H9 (cell line): ENCODE data around the gene GTF3C1. TPM values are rescaled to one million over a fixed set of nuclear protein-coding genes. Genes with fewer than 3 reads are reported as not detected.

ENCODE experiments used
- DNase-seq: peaks from one replicate; pipeline ENCODE4 v3.0.0-alpha.2; 2017
- H2AFZ ChIP-seq: one replicate; pipeline ENCODE4 v1.6.1; 2013; ENCODE audit warnings: mild to moderate bottlenecking, low read length, control low read depth, moderate library complexity
- H2AK5ac ChIP-seq: 2 replicates; pipeline ENCODE4 v1.6.1; 2013; ENCODE audit warnings: low read length, control low read depth, mixed read lengths; ENCODE audit not compliant: insufficient read length
- H2BK120ac ChIP-seq: one replicate; pipeline ENCODE4 v1.6.1; 2013; ENCODE audit warnings: low read depth, mild to moderate bottlenecking, low read length, control low read depth, inconsistent platforms; ENCODE audit not compliant: poor library complexity, severe bottlenecking
- H2BK12ac ChIP-seq: 2 replicates; pipeline ENCODE4 v1.6.1; 2013; ENCODE audit warnings: low read length, control low read depth, mixed read lengths, low read depth; ENCODE audit not compliant: insufficient read length
- H2BK15ac ChIP-seq: 2 replicates; pipeline ENCODE4 v1.6.1; 2013; ENCODE audit warnings: low read depth, low read length, control low read depth
- H2BK20ac ChIP-seq: one replicate; pipeline ENCODE4 v1.6.1; 2013; ENCODE audit warnings: low read depth, mild to moderate bottlenecking, low read length, control low read depth, inconsistent platforms; ENCODE audit not compliant: poor library complexity, severe bottlenecking
- H2BK5ac ChIP-seq: 2 replicates; pipeline ENCODE4 v1.6.1; 2013; ENCODE audit warnings: low read length, control low read depth, mixed read lengths; ENCODE audit not compliant: insufficient read length
- H3K14ac ChIP-seq: 2 replicates; pipeline ENCODE4 v1.6.1; 2013; ENCODE audit warnings: low read length, control low read depth; ENCODE audit not compliant: insufficient read depth
- H3K18ac ChIP-seq: 2 replicates; pipeline ENCODE4 v1.6.1; 2013; ENCODE audit warnings: low read depth, mild to moderate bottlenecking, mixed read lengths, low read length, control low read depth; ENCODE audit not compliant: insufficient read length
- H3K23ac ChIP-seq: 2 replicates; pipeline ENCODE4 v1.6.1; 2013; ENCODE audit warnings: low read length, control low read depth, mixed read lengths, low read depth; ENCODE audit not compliant: insufficient read length
- H3K23me2 ChIP-seq: 2 replicates; pipeline ENCODE4 v1.6.1; 2013; ENCODE audit warnings: low read depth, mild to moderate bottlenecking, mixed read lengths, low read length, control low read depth; ENCODE audit not compliant: insufficient read length, poor library complexity, severe bottlenecking
- H3K27ac ChIP-seq: 2 replicates; pipeline ENCODE4 v1.5.1; 2013; ENCODE audit warnings: low read length, control low read depth, mixed read lengths, low read depth; ENCODE audit not compliant: insufficient read length
- H3K27me3 ChIP-seq: 2 replicates; pipeline ENCODE4 v1.6.1; 2013; ENCODE audit warnings: low read length, control low read depth, inconsistent platforms; ENCODE audit not compliant: insufficient read depth
- H3K4ac ChIP-seq: 2 replicates; pipeline ENCODE4 v1.6.1; 2013; ENCODE audit warnings: low read depth, mild to moderate bottlenecking, control low read depth, inconsistent platforms, low read length, moderate library complexity
- H3K4me1 ChIP-seq: 2 replicates; pipeline ENCODE4 v1.6.1; 2013; ENCODE audit warnings: low read length, control low read depth, inconsistent platforms; ENCODE audit not compliant: insufficient read depth
- H3K4me2 ChIP-seq: 2 replicates; pipeline ENCODE4 v1.6.1; 2013; ENCODE audit warnings: low read length, control low read depth, mixed read lengths; ENCODE audit not compliant: insufficient read length, insufficient read depth
- H3K56ac ChIP-seq: 2 replicates; pipeline ENCODE4 v1.6.1; 2013; ENCODE audit warnings: low read depth, mild to moderate bottlenecking, mixed read lengths, low read length, control low read depth; ENCODE audit not compliant: insufficient read length
- H3K79me1 ChIP-seq: 2 replicates; pipeline ENCODE4 v1.6.1; 2013; ENCODE audit warnings: low read depth, mild to moderate bottlenecking, moderate library complexity, low read length, control low read depth, inconsistent platforms; ENCODE audit not compliant: insufficient read depth, poor library complexity, severe bottlenecking
- H3K79me2 ChIP-seq: 2 replicates; pipeline ENCODE4 v1.6.1; 2013; ENCODE audit warnings: low read length, control low read depth, inconsistent platforms; ENCODE audit not compliant: insufficient read depth
- H3K9ac ChIP-seq: 2 replicates; pipeline ENCODE4 v1.6.1; 2013; ENCODE audit warnings: low read length, control low read depth, mixed read lengths; ENCODE audit not compliant: insufficient read length; ENCODE audit errors: extremely low read depth
- H3K9me3 ChIP-seq: one replicate; pipeline ENCODE4 v1.6.1; 2013; ENCODE audit warnings: low read depth, low read length, inconsistent platforms; ENCODE audit not compliant: control insufficient read depth
- H3T11ph ChIP-seq: one replicate; pipeline ENCODE4 v1.6.1; 2013; ENCODE audit warnings: mild to moderate bottlenecking, low read length, control low read depth, inconsistent platforms
- H4K20me1 ChIP-seq: one replicate; pipeline ENCODE4 v1.6.1; 2013; ENCODE audit not compliant: control insufficient read depth, insufficient read length, insufficient read depth
- H4K5ac ChIP-seq: 2 replicates; pipeline ENCODE4 v1.6.1; 2013; ENCODE audit warnings: low read depth, mild to moderate bottlenecking, mixed read lengths, low read length, control low read depth; ENCODE audit not compliant: insufficient read length
- H4K8ac ChIP-seq: replicated peaks from 2 replicates; pipeline ENCODE4 v1.6.1; 2013; ENCODE audit warnings: low read length, control low read depth, mixed read lengths, low read depth; ENCODE audit not compliant: insufficient read length
- H4K91ac ChIP-seq: 2 replicates; pipeline ENCODE4 v1.6.1; 2013; ENCODE audit warnings: low read depth, mild to moderate bottlenecking, moderate library complexity, mixed read lengths, low read length, control low read depth; ENCODE audit not compliant: insufficient read length
- H3K27ac Mint-ChIP-seq, 3 experiments: 2 replicates in 2 of 3; 3 replicates in 1 of 3; pipeline ENCODE4 v1.8.0; 2020 to 2021; ENCODE audit warnings: mixed read lengths in 3 of 3, mild to moderate bottlenecking in 1 of 3, moderate library complexity in 1 of 3
- H3K27me3 Mint-ChIP-seq: 2 replicates; pipeline ENCODE4 v1.8.0; 2021; ENCODE audit warnings: low read depth, mild to moderate bottlenecking, moderate library complexity, mixed read lengths
- H3K36me3 Mint-ChIP-seq, 3 experiments: 2 replicates in 2 of 3; 3 replicates in 1 of 3; pipeline ENCODE4 v1.8.0; 2020 to 2021; ENCODE audit warnings: low read depth in 3 of 3, mixed read lengths in 3 of 3; ENCODE audit not compliant: insufficient read depth in 1 of 3
- H3K4me1 Mint-ChIP-seq, 2 experiments: 2 replicates each; pipeline ENCODE4 v1.8.0; 2020; ENCODE audit warnings: mixed read lengths in 2 of 2
- H3K4me3 Mint-ChIP-seq, 2 experiments: 2 replicates in 1 of 2; 3 replicates in 1 of 2; pipeline ENCODE4 v1.8.0; 2020 to 2021; ENCODE audit warnings: mild to moderate bottlenecking in 2 of 2, mixed read lengths in 2 of 2, moderate library complexity in 1 of 2
- H3K9me3 Mint-ChIP-seq, 2 experiments: 2 replicates in 1 of 2; 3 replicates in 1 of 2; pipeline ENCODE4 v1.8.0; 2020; ENCODE audit warnings: mild to moderate bottlenecking in 2 of 2, mixed read lengths in 2 of 2, moderate library complexity in 1 of 2
- WGBS: extraction: QIAGEN DNeasy Blood & Tissue Kit; methylation state at CpG from one replicate; pipeline ENCODE4 v1.1.7; 2013; ENCODE audit warnings: missing lambda C conversion rate, low lambda C conversion rate, mixed read lengths; ENCODE audit not compliant: insufficient read length; ENCODE audit errors: extremely low coverage; 5-methylcytosine and 5-hydroxymethylcytosine counted together
- total RNA-seq: library from RNA; stranded (reverse); gene quantifications from 2 replicates; pipeline ENCODE4 v1.2.1, GENCODE V29; 2021
- TF ChIP-seq, protein P1 (sequence below): fragments of 200-600 bp; sonication (generic); conservative IDR thresholded peaks from 3 replicates; pipeline ENCODE4 v1.8.0; 2021; ENCODE audit warnings: antibody characterized with exemption, mild to moderate bottlenecking

Gene GTF3C1
- total RNA-seq, 1 experiment from 2014 or later = 113 TPM

DNA sequence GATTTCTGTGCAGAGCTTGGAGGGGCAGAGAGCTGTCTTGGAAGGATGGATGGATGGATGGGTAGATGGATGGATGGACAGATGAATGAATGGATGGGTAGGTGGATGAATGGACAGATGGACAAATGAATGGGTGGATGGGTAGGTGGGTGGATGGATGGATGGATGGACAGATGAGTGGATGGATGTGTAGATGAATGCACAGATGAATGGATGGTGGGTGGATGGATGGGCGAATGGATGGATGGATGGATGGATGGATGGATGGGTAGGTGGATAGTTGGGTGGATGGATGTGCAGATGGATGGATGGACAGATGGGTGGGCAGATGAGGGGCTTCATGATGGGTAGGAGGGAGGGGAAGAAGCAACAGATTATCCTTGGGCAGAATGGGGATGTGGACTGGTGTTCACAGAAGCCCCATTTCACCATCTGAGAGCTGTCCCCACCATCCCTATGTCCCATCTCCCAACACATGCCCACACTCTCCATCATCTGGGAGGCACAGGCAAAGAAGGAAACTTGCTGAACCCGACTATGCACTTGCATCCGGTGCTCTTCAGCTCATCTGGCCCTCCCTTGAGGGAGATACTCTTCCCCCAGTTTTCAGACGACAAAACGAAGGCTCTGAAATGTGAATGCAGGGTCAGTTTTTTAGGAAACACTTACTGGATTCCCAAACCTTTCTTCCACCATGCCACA is 90.6 kb downstream of the GTF3C1 start:
- Histone ChIP-seq H3K4ac (no peak overlapping the region), H3K27ac (no peak overlapping the region), H2BK20ac (no peak overlapping the region), H3K27me3 (no peaks in the 10 kb centered on the region), H3K9ac (no peak overlapping the region), H3K9me3 (no peaks in the 10 kb centered on the region), H2AK5ac (no peak overlapping the region), H4K20me1 (no peaks in the 10 kb centered on the region), H3K56ac (no peak overlapping the region), H3K23ac (no peak overlapping the region), H3K79me2 (no peaks in the 10 kb centered on the region), H3T11ph (no peak overlapping the region), H2BK120ac (no peak overlapping the region), H4K8ac (no peak overlapping the region), H3K23me2 (no peaks in the 10 kb centered on the region), H3K79me1 (no peaks in the 10 kb centered on the region), H3K18ac (no peak overlapping the region), H3K14ac (no peak overlapping the region), H2AFZ (no peak overlapping the region), H2BK5ac (no peak overlapping the region), H2BK12ac (no peak overlapping the region), H2BK15ac (no peak overlapping the region), H4K91ac (no peak overlapping the region), H3K4me2 (no peak overlapping the region), H4K5ac (no peak overlapping the region), H3K4me1 (no peaks in the 10 kb centered on the region)
- H3K9me3 Mint-ChIP-seq = no peaks in the 10 kb centered on the region
- H3K4me1 Mint-ChIP-seq = peaks cover 2 to 3% of the 10 kb centered on the region in 2 experiments; a peak in 1 of 4 replicates
- DNase-seq = no peak
- TF ChIP-seq, protein P1, sequence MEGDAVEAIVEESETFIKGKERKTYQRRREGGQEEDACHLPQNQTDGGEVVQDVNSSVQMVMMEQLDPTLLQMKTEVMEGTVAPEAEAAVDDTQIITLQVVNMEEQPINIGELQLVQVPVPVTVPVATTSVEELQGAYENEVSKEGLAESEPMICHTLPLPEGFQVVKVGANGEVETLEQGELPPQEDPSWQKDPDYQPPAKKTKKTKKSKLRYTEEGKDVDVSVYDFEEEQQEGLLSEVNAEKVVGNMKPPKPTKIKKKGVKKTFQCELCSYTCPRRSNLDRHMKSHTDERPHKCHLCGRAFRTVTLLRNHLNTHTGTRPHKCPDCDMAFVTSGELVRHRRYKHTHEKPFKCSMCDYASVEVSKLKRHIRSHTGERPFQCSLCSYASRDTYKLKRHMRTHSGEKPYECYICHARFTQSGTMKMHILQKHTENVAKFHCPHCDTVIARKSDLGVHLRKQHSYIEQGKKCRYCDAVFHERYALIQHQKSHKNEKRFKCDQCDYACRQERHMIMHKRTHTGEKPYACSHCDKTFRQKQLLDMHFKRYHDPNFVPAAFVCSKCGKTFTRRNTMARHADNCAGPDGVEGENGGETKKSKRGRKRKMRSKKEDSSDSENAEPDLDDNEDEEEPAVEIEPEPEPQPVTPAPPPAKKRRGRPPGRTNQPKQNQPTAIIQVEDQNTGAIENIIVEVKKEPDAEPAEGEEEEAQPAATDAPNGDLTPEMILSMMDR = no peak
- peaks cover 6 to 47% (median 24%) of the 10 kb centered on the region in 3 experiments for H3K36me3 Mint-ChIP-seq
- H3K4me3 Mint-ChIP-seq = no peak overlapping the region
- no peak overlapping the region; a peak in 1 of 7 replicates for H3K27ac Mint-ChIP-seq
- WGBS = no CpG with 5 or more reads among the region's 5 CpGs
- H3K27me3 Mint-ChIP-seq = no peaks in the 10 kb centered on the region; the same call in 1 of the 2 replicates
